Ectodermal cell (in vitro differentiated cells): Measurements from ENCODE around the gene LNX2.

ENCODE experiments used
- H3K27ac ChIP-seq: 2 replicates; pipeline ENCODE4 v1.7.0; 2013; ENCODE audit warnings: mild to moderate bottlenecking, low read depth, low read length; ENCODE audit not compliant: insufficient read depth, poor library complexity, severe bottlenecking
- H3K27me3 ChIP-seq: 2 replicates; pipeline ENCODE4 v1.7.0; 2013; ENCODE audit warnings: mild to moderate bottlenecking, low read length; ENCODE audit not compliant: insufficient read depth, control insufficient read depth, poor library complexity, severe bottlenecking
- H3K36me3 ChIP-seq: one replicate; pipeline ENCODE4 v1.7.0; 2013; ENCODE audit warnings: low read length; ENCODE audit not compliant: control insufficient read depth, insufficient read depth
- H3K4me1 ChIP-seq: one replicate; pipeline ENCODE4 v1.7.0; 2013; ENCODE audit warnings: low read length; ENCODE audit not compliant: control insufficient read depth, insufficient read depth
- H3K4me3 ChIP-seq: 2 replicates; pipeline ENCODE4 v1.7.0; 2013; ENCODE audit warnings: low read depth, low read length, control low read depth; ENCODE audit not compliant: insufficient read depth
- H3K9me3 ChIP-seq: 2 replicates; pipeline ENCODE4 v1.7.0; 2013; ENCODE audit warnings: mild to moderate bottlenecking, low read length, moderate library complexity; ENCODE audit not compliant: control insufficient read depth
- WGBS, 2 experiments: methylation state at CpG; one replicate each; pipeline ENCODE4 v1.1.7; 2013; ENCODE audit warnings: missing lambda C conversion rate in 2 of 2; 5-methylcytosine and 5-hydroxymethylcytosine counted together

LNX2 gene

DNA sequence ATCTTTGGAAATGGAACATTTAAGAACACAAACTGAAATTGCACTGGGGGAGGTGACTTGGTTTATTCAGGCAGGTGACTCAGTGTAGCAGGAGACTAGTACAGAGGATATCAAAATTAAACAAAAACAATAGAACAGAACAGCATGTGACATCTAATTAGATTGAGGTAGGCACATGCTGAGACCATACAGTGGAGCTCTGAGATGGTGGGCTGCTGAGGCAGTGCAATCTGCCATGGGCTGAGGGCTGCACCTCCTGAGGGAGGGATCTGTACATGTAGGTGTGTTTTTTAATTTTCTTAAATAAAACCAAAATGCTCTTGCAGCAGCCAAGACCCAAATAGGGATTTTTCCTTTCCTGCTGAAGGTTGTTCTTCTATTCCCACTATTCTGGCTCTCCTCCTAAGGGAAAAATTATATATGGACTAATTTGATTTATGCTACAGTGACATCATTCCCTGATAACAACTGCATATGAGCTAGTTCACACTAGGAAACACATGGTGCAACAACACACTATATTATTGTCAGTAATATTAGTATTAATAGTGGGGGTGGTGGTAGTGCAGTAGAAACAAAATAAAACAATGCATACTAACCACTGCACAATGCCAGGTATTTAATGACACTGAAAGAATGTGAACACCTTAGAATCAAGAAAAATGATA is 48.0 kb downstream of the LNX2 start:
- Histone ChIP-seq H3K4me1 (no peaks in the 10 kb centered on the region), H3K4me3 (no peak overlapping the region), H3K27ac (no peak overlapping the region), H3K36me3 (no peaks in the 10 kb centered on the region), H3K27me3 (no peaks in the 10 kb centered on the region), H3K9me3 (no peaks in the 10 kb centered on the region)

DNA sequence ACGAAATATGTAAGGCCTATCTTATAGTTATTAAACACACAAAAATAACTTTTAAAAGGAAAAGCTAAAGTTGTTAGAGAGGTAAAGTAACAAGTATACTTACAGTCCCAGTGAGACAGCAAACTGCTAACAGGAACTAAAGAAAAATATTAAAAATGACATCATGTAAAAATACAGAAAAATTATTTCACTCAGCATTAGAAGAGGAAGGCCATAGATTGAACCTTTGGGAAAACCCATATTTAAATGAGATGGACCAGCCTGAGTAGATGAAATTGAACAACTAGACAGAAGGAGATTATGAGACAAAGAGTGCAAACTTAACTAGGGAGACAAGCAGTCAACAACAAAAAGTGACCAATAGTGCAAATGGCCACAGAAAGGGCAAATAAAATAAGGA is 49.4 kb downstream of the LNX2 start:
- H3K27ac ChIP-seq: no peak overlapping the region
- no peaks in the 10 kb centered on the region for H3K36me3 ChIP-seq
- no CpG with 5 or more reads among the region's 1 CpG for WGBS, 2 experiments
- H3K27me3 ChIP-seq: no peaks in the 10 kb centered on the region
- no peak overlapping the region for H3K4me3 ChIP-seq
- no peaks in the 10 kb centered on the region for H3K4me1 ChIP-seq
- no peaks in the 10 kb centered on the region for H3K9me3 ChIP-seq

DNA sequence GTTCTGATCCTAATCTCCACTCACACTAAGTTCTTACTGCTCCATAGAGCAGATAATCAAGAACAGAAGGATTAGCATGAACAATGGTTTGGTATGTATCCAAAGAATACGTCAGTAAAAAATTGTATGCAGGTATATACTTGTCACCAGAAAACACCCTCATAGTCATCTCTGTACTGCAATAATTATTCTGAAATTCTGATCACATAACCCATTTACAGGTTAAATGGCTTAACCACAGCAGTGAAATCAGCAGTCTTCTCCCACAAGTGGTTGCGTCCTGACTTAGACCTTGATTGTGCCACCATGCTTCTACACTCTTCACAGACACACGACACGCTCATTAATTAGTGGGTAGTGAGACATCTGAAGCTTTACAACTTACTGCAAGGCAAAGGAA is 50.9 kb downstream of the LNX2 start:
- 93 to 98% methylated on average over 3 to 4 of the region's 4 CpGs for WGBS, 2 experiments
- no peaks in the 10 kb centered on the region for H3K36me3 ChIP-seq
- no peaks in the 10 kb centered on the region for H3K27me3 ChIP-seq
- no peaks in the 10 kb centered on the region for H3K4me1 ChIP-seq
- H3K4me3 ChIP-seq: no peak overlapping the region
- no peaks in the 10 kb centered on the region for H3K9me3 ChIP-seq
- H3K27ac ChIP-seq: no peak overlapping the region

- no peaks in the 10 kb centered on the region for H3K9me3 ChIP-seq
- 89 to 99% methylated on average over 2 to 3 of the region's 3 CpGs for WGBS, 2 experiments
Measured at GRCh38 chr13:27565818-27566217, 54.5 kb downstream of the LNX2 start.

DNA sequence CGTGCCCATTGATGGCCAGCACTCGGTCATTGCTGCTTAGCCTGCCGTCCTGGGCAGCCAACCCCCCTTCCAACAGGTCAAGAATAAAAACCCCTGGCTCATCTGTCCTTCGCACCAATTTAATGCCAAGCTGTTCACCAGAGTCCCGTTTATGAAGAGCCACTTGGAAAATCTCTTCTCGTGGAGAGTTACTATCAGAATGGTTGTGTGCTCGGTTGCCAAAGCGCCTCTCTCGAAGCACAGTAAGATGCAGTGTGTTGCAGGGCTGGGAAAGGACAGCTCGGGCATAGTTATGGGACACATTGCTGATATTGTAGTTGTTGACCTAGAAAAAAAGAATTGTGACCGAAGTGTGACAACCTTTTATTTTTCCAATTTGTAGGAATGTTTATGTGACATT is 57.9 kb downstream of the LNX2 start:
- no peaks in the 10 kb centered on the region for H3K36me3 ChIP-seq
- H3K4me1 ChIP-seq: no peaks in the 10 kb centered on the region
- H3K27me3 ChIP-seq: no peaks in the 10 kb centered on the region
- H3K9me3 ChIP-seq: no peaks in the 10 kb centered on the region
- WGBS, 2 experiments: 93 to 96% methylated on average over 11 of the region's 11 CpGs
- H3K27ac ChIP-seq: no peak overlapping the region
- no peak overlapping the region for H3K4me3 ChIP-seq

More at GRCh38 chr13:27565818-27566217, 54.5 kb downstream of the LNX2 start:
- Histone ChIP-seq H3K4me3 (no peak overlapping the region), H3K27ac (no peak overlapping the region), H3K36me3 (no peaks in the 10 kb centered on the region), H3K27me3 (no peaks in the 10 kb centered on the region), H3K4me1 (no peaks in the 10 kb centered on the region)

GRCh38 chr13:27559719-27560118 is 60.6 kb downstream of the LNX2 start:
- no peak overlapping the region for H3K4me3 ChIP-seq
- 72 to 100% methylated on average over 1 to 2 of the region's 2 CpGs for WGBS, 2 experiments
- no peak overlapping the region for H3K27ac ChIP-seq
- H3K4me1 ChIP-seq: no peaks in the 10 kb centered on the region
- no peaks in the 10 kb centered on the region for H3K9me3 ChIP-seq
- peaks cover 8% of the 10 kb centered on the region for H3K36me3 ChIP-seq
- H3K27me3 ChIP-seq: no peaks in the 10 kb centered on the region

- H3K36me3 ChIP-seq: peaks cover 8% of the 10 kb centered on the region
- no peaks in the 10 kb centered on the region for H3K27me3 ChIP-seq
- no peak overlapping the region for H3K4me3 ChIP-seq
- no peaks in the 10 kb centered on the region for H3K9me3 ChIP-seq
- H3K27ac ChIP-seq: no peak overlapping the region
- 90 to 100% methylated on average over 1 to 2 of the region's 2 CpGs for WGBS, 2 experiments
- no peaks in the 10 kb centered on the region for H3K4me1 ChIP-seq
Measured at GRCh38 chr13:27556109-27556508, 64.2 kb downstream of the LNX2 start.

- peaks cover 8% of the 10 kb centered on the region for H3K36me3 ChIP-seq
Measured at GRCh38 chr13:27551562-27551961, 68.8 kb downstream of the LNX2 start.

GRCh38 chr13:27549406-27549981 is 70.8 kb downstream of the LNX2 start:
- Histone ChIP-seq H3K27me3 (no peaks in the 10 kb centered on the region), H3K4me3 (no peak overlapping the region), H3K36me3 (no peaks in the 10 kb centered on the region), H3K9me3 (no peaks in the 10 kb centered on the region), H3K4me1 (no peaks in the 10 kb centered on the region), H3K27ac (no peak overlapping the region)
- 94 to 97% methylated on average over 5 to 6 of the region's 8 CpGs for WGBS, 2 experiments

More at GRCh38 chr13:27551562-27551961, 68.8 kb downstream of the LNX2 start:
- H3K9me3 ChIP-seq: no peaks in the 10 kb centered on the region
- no peaks in the 10 kb centered on the region for H3K4me1 ChIP-seq
- no peaks in the 10 kb centered on the region for H3K27me3 ChIP-seq
- 80 to 81% methylated on average over 3 of the region's 4 CpGs for WGBS, 2 experiments
- no peak overlapping the region for H3K4me3 ChIP-seq
- H3K27ac ChIP-seq: no peak overlapping the region

GRCh38 chr13:27542220-27542619 is 78.1 kb downstream of the LNX2 start:
- no peaks in the 10 kb centered on the region for H3K27me3 ChIP-seq
- no peak overlapping the region for H3K27ac ChIP-seq
- H3K4me3 ChIP-seq: no peak overlapping the region
- no peaks in the 10 kb centered on the region for H3K9me3 ChIP-seq
- 81 to 90% methylated on average over 3 of the region's 3 CpGs for WGBS, 2 experiments
- no peaks in the 10 kb centered on the region for H3K36me3 ChIP-seq
- H3K4me1 ChIP-seq: no peaks in the 10 kb centered on the region
